GM12801 (cell line): Measurements from ENCODE around the gene TAS2R41.

ENCODE experiments used
- CTCF ChIP-seq: IDR thresholded peaks from one replicate; pipeline ENCODE4 v1.5.1; 2011; ENCODE audit warnings: control low read depth; ENCODE audit not compliant: insufficient read length; ENCODE audit errors: extremely low read depth

Gene TAS2R41, protein sequence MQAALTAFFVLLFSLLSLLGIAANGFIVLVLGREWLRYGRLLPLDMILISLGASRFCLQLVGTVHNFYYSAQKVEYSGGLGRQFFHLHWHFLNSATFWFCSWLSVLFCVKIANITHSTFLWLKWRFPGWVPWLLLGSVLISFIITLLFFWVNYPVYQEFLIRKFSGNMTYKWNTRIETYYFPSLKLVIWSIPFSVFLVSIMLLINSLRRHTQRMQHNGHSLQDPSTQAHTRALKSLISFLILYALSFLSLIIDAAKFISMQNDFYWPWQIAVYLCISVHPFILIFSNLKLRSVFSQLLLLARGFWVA

GRCh38 chr7:143477501-143478150, at the start of gene TAS2R41:
TSS of gene TAS2R41 (plus strand) at chr7:143477873. CDS start at chr7:143477873, 0 bp downstream.
- no peak for TF ChIP-seq CTCF

GRCh38 chr7:143429770-143430698, 47.6 kb upstream of the TAS2R41 start:
- TF ChIP-seq CTCF: no peak

- TF ChIP-seq CTCF: no peak
Measured at GRCh38 chr7:143431109-143431508, 46.6 kb upstream of the TAS2R41 start.

DNA sequence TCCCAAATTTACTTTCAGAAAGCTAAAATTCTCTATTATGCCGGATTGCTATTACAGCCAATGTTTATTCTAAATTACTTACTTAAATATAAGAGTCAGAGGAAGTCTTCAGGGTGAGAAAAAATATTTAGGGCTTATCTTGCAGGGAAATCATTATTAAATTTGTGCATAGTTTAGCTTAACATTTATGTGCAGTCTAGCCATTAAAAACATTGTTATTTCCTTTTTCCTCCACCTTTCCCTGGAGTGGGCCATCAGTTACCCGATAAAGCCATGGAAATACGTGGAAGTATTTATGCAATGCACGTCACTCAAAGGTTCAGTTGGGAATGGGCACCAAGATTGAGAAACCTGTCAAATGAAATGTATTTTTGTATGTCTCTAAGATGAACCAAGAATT, 43.9 kb upstream of the TAS2R41 start:
- TF ChIP-seq CTCF: no peak

DNA sequence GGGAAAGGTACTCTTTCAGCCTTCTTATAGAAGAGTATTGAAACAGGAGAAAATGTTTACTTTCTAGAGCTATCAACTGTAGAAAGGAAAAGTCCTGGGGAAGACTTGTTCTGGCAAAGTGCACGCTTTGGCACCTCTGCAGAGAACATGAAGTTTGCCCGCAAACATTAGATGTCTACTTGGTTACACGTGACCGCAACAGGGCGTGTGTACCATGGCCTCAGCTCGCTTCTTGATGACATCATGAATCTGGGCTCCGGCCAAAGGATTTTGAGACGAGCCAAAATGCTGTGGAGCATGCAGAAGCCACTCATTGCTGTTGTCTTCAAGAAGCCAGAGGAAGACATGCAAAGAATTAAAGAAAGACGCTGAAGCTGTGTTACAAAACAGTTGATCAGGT, 43.0 kb upstream of the TAS2R41 start:
- no peak for TF ChIP-seq CTCF

GRCh38 chr7:143435266-143435665, 42.4 kb upstream of the TAS2R41 start:
- TF ChIP-seq CTCF: no peak

- TF ChIP-seq CTCF: no peak
Measured at GRCh38 chr7:143436325-143436946, 41.2 kb upstream of the TAS2R41 start.
